GM19351 (cell line): ENCODE results near the gene MOCOS.

ENCODE experiments used
- ATAC-seq: cut with Tn5 transposase; IDR thresholded peaks from one replicate; pipeline ENCODE4 v1.9.1; 2021; ENCODE audit warnings: mild to moderate bottlenecking, moderate library complexity; ENCODE audit not compliant: unreplicated experiment

Gene MOCOS

GRCh38 chr18:36176711-36177110, 10.6 kb upstream of the MOCOS start:
- no peak for ATAC-seq

GRCh38 chr18:36177913-36178312, 9.4 kb upstream of the MOCOS start:
- no peak for ATAC-seq

GRCh38 chr18:36179562-36180355, 7.5 kb upstream of the MOCOS start:
- no peak for ATAC-seq

GRCh38 chr18:36181441-36181840, 5.9 kb upstream of the MOCOS start:
- no peak for ATAC-seq

GRCh38 chr18:36181898-36182506, 5.3 kb upstream of the MOCOS start:
- no peak for ATAC-seq

GRCh38 chr18:36183033-36183432, 4.3 kb upstream of the MOCOS start:
- ATAC-seq: no peak

GRCh38 chr18:36183987-36184386, 3.3 kb upstream of the MOCOS start:
- no peak for ATAC-seq

- ATAC-seq: no peak
Observed at GRCh38 chr18:36185157-36185556, 2.1 kb upstream of the MOCOS start.

- ATAC-seq: no peak
Observed at GRCh38 chr18:36185901-36186460, 1.3 kb upstream of the MOCOS start.

- no peak for ATAC-seq
Observed at GRCh38 chr18:36186461-36187192, 670 bp upstream of the MOCOS start.

- no peak for ATAC-seq
Observed at GRCh38 chr18:36187826-36188721, 777 bp downstream of the MOCOS start.

- no peak for ATAC-seq
Observed at GRCh38 chr18:36188916-36189315, 1.6 kb downstream of the MOCOS start.

GRCh38 chr18:36189486-36189885, 2.2 kb downstream of the MOCOS start:
- ATAC-seq: no peak

GRCh38 chr18:36191286-36191685, 4.0 kb downstream of the MOCOS start:
- ATAC-seq: no peak

GRCh38 chr18:36191711-36192110, 4.4 kb downstream of the MOCOS start:
- ATAC-seq: no peak

- ATAC-seq: no peak
Observed at GRCh38 chr18:36194600-36195315, 7.5 kb downstream of the MOCOS start.

- ATAC-seq: no peak
Observed at GRCh38 chr18:36195427-36196122, 8.3 kb downstream of the MOCOS start.

- no peak for ATAC-seq
Observed at GRCh38 chr18:36196238-36196995, 9.1 kb downstream of the MOCOS start.
